SK-N-SH (cell line): Measurements from ENCODE around the gene FOXL1. TPM values are rescaled to one million over a fixed set of nuclear protein-coding genes. Genes with fewer than 3 reads are reported as not detected.
"Not testable (repeated sequence)": the region's sequence is repeated elsewhere in the genome, so short reads cannot be mapped to it uniquely, and the experiment has no call there.

Experiments used
- CTCF ChIA-PET: fragments of 300-600, 350-600 bp; formaldehyde crosslinking; extraction: SDS; loops from one replicate; lab custom pipeline; 2021; lab: Yijun Ruan, JAX
- POLR2A ChIA-PET: fragments of 350-600 bp; sonication (Branson Sonifier 250); formaldehyde crosslinking; extraction: SDS; loops from one replicate; lab custom pipeline; 2020; ENCODE audit warnings: antibody characterized with exemption, inconsistent platforms; lab: Yijun Ruan, JAX
- DNase-seq: peaks from one replicate; pipeline ENCODE4 v3.0.0; 2012
- H2AFZ ChIP-seq: fragments of 200-600 bp; sonication (generic); 2 replicates; pipeline ENCODE4 v1.8.1; 2016; ENCODE audit warnings: antibody characterized with exemption, mild to moderate bottlenecking, low read depth
- H3F3A ChIP-seq: fragments of 200-600 bp; sonication (generic); replicated peaks from 2 replicates; pipeline ENCODE3; 2016; ENCODE audit warnings: antibody characterized with exemption, mild to moderate bottlenecking; ENCODE audit not compliant: insufficient read depth
- H3K27ac ChIP-seq, 2 experiments: fragments of 200-500 bp in 1 of 2; fragments of 200-600 bp in 1 of 2; sonication (Bioruptor generic) in 1 of 2; sonication (generic), shearing (Covaris generic) in 1 of 2; 2 replicates each; pipeline versions ENCODE4 v1.5.1 to v1.6.1; 2014 to 2016; ENCODE audit warnings: low read depth in 2 of 2, inconsistent platforms in 1 of 2, low read length in 1 of 2, mild to moderate bottlenecking in 1 of 2, mixed read lengths in 1 of 2
- H3K27me3 ChIP-seq: fragments of 200-600 bp; sonication (generic), shearing (Covaris generic); 2 replicates; pipeline ENCODE4 v1.6.1; 2016; ENCODE audit warnings: mixed run types; ENCODE audit not compliant: insufficient read depth
- H3K36me3 ChIP-seq, 2 experiments: fragments of 200-500 bp in 1 of 2; fragments of 200-600 bp in 1 of 2; sonication (Bioruptor generic) in 1 of 2; sonication (generic) in 1 of 2; replicated peaks in 1 of 2; 2 replicates each; pipeline versions ENCODE3 to v1.5.1; 2014 to 2016; ENCODE audit warnings: low read length in 1 of 2, mild to moderate bottlenecking in 1 of 2; ENCODE audit not compliant: insufficient read depth in 2 of 2, control insufficient read depth in 1 of 2
- H3K4me1 ChIP-seq, 2 experiments: fragments of 200-500 bp in 1 of 2; fragments of 200-600 bp in 1 of 2; sonication (Bioruptor generic) in 1 of 2; sonication (generic), shearing (Covaris generic) in 1 of 2; 2 replicates each; pipeline versions ENCODE4 v1.5.1 to v1.6.1; 2014 to 2016; ENCODE audit warnings: low read depth in 1 of 2, low read length in 1 of 2, mixed run types in 1 of 2; ENCODE audit not compliant: insufficient read depth in 2 of 2, control insufficient read depth in 1 of 2
- H3K4me2 ChIP-seq: fragments of 200-600 bp; sonication (generic), shearing (Covaris generic); 2 replicates; pipeline ENCODE4 v1.6.1; 2017; ENCODE audit warnings: mixed run types
- H3K4me3 ChIP-seq, 2 experiments: fragments of 200-500 bp in 1 of 2; fragments of 200-600 bp in 1 of 2; sonication (Bioruptor generic) in 1 of 2; sonication (generic), shearing (Covaris generic) in 1 of 2; 2 replicates each; pipeline versions ENCODE4 v1.5.1 to v1.8.1; 2014 to 2016; ENCODE audit warnings: low read depth in 2 of 2, inconsistent platforms in 1 of 2, low read length in 1 of 2, mild to moderate bottlenecking in 1 of 2, mixed read lengths in 1 of 2, moderate library complexity in 1 of 2
- H3K79me2 ChIP-seq: fragments of 200-600 bp; sonication (generic); 2 replicates; pipeline ENCODE4 v1.8.1; 2017; ENCODE audit warnings: mild to moderate bottlenecking; ENCODE audit not compliant: insufficient read depth
- H3K9ac ChIP-seq: fragments of 200-600 bp; sonication (generic); 2 replicates; pipeline ENCODE4 v1.6.1; 2017; ENCODE audit warnings: mixed run types
- H3K9me2 ChIP-seq: fragments of 200-600 bp; sonication (generic); 2 replicates; pipeline ENCODE4 v1.6.1; 2017; ENCODE audit warnings: mixed run types
- H3K9me3 ChIP-seq: fragments of 200-600 bp; sonication (generic); 2 replicates; pipeline ENCODE4 v1.6.1; 2017; ENCODE audit warnings: mixed run types, mild to moderate bottlenecking, moderate library complexity
- H4K20me1 ChIP-seq: fragments of 200-600 bp; sonication (generic); 2 replicates; pipeline ENCODE4 v1.6.1; 2017; ENCODE audit warnings: mild to moderate bottlenecking, mixed run types; ENCODE audit not compliant: insufficient read depth
- ELF1 ChIP-seq: IDR thresholded peaks from 2 replicates; pipeline ENCODE4 v1.4.0; 2012
- EP300 ChIP-seq, 2 experiments: IDR thresholded peaks; 2 replicates each; pipeline versions ENCODE4 v1.4.0 to v1.6.1; 2012; ENCODE audit warnings: borderline replicate concordance in 1 of 2, low read depth in 1 of 2, low read length in 1 of 2
- FOSL2 ChIP-seq: IDR thresholded peaks from 2 replicates; pipeline ENCODE4 v1.4.0; 2012; ENCODE audit warnings: low read depth, mild to moderate bottlenecking, moderate library complexity, borderline replicate concordance
- FOXM1 ChIP-seq: IDR thresholded peaks from 2 replicates; pipeline ENCODE4 v1.4.0; 2012; ENCODE audit warnings: low read depth, mild to moderate bottlenecking
- JUND ChIP-seq: IDR thresholded peaks from 2 replicates; pipeline ENCODE4 v1.4.0; 2012
- MXI1 ChIP-seq: IDR thresholded peaks from 2 replicates; pipeline ENCODE4 v1.6.1; 2012; ENCODE audit warnings: mild to moderate bottlenecking, low read depth, low read length, improper control_type of control experiment
- NFIC ChIP-seq: IDR thresholded peaks from 2 replicates; pipeline ENCODE4 v1.4.0; 2012; ENCODE audit warnings: borderline replicate concordance
- ZBTB33 ChIP-seq: IDR thresholded peaks from 2 replicates; pipeline ENCODE4 v1.4.0; 2012; ENCODE audit warnings: low read depth, borderline replicate concordance
- WGBS: methylation state at CpG from one replicate; pipeline ENCODE4 v1.1.6; 2017; ENCODE audit warnings: low lambda C conversion rate; 5-methylcytosine and 5-hydroxymethylcytosine counted together
- polyA plus RNA-seq, 3 experiments: library from polyadenylated mRNA; depleted of rRNA; stranded (reverse); fragments of >200 nt; gene quantifications; 2 replicates each; pipeline ENCODE4 v1.2.3, GENCODE V29; 2012

FOXL1 gene
- polyA plus RNA-seq, 1 of the 3 experiments (the other 2 are of a cell fraction): 2.5 TPM

GRCh38 chr16:86587487-86587886 is 9.1 kb downstream of the FOXL1 start:
- H4K20me1 ChIP-seq: no peaks in the 10 kb centered on the region
- H3K4me1 ChIP-seq: peaks cover 0 to 40% of the 10 kb centered on the region in 2 experiments; a peak in 2 of 4 replicates
- H3K36me3 ChIP-seq: no peaks in the 10 kb centered on the region
- no peak overlapping the region for H3K9ac ChIP-seq
- no peak overlapping the region for H2AFZ ChIP-seq
- H3K4me2 ChIP-seq: no peak overlapping the region
- no peaks in the 10 kb centered on the region for H3K9me2 ChIP-seq
- no peak overlapping the region for H3K4me3 ChIP-seq
- H3F3A ChIP-seq: peaks cover 41% of the 10 kb centered on the region
- no peak overlapping the region; a peak in 1 of 4 replicates for H3K27ac ChIP-seq
- whole genome bisulfite sequencing: 56% methylated on average over 3 of the region's 3 CpGs
- H3K9me3 ChIP-seq: no peaks in the 10 kb centered on the region
- H3K79me2 ChIP-seq: peaks cover 17% of the 10 kb centered on the region
- POLR2A ChIA-PET: no interaction called here
- H3K27me3 ChIP-seq: no peaks in the 10 kb centered on the region
- TF ChIP-seq MXI1: no peak
- no peak for TF ChIP-seq ELF1
- TF ChIP-seq ZBTB33: no peak
- no peak for TF ChIP-seq EP300 (IDR thresholded peaks at IDR 0.05; ENCODE audit: borderline replicate concordance in 1 of 2, low read depth in 1 of 2, low read length in 1 of 2)
- no peak for TF ChIP-seq JUND
- no peak for TF ChIP-seq FOXM1
- TF ChIP-seq, all 33 proteins: peak for 0
- DNase-seq: no peak
- CTCF ChIA-PET: no interaction called here

- H4K20me1 ChIP-seq, H3K4me2 ChIP-seq, H3K4me3 ChIP-seq, H2AFZ ChIP-seq, H3K27ac ChIP-seq, H3K9me2 ChIP-seq, POLR2A ChIA-PET, H3K9ac ChIP-seq, CTCF ChIA-PET, H3K9me3 ChIP-seq, DNase-seq, H3K27me3 ChIP-seq, H3K36me3 ChIP-seq: not testable (repeated sequence)
- Histone ChIP-seq H3F3A (peaks cover 39% of the 10 kb centered on the region), H3K79me2 (peaks cover 14% of the 10 kb centered on the region; the same call in 1 of the 2 replicates), H3K4me1 (peaks cover 0 to 40% of the 10 kb centered on the region in 2 experiments; a peak in 2 of 4 replicates)
- WGBS: 34% methylated on average over 3 of the region's 3 CpGs
Measured at GRCh38 chr16:86587955-86588354, 9.6 kb downstream of the FOXL1 start.

DNA sequence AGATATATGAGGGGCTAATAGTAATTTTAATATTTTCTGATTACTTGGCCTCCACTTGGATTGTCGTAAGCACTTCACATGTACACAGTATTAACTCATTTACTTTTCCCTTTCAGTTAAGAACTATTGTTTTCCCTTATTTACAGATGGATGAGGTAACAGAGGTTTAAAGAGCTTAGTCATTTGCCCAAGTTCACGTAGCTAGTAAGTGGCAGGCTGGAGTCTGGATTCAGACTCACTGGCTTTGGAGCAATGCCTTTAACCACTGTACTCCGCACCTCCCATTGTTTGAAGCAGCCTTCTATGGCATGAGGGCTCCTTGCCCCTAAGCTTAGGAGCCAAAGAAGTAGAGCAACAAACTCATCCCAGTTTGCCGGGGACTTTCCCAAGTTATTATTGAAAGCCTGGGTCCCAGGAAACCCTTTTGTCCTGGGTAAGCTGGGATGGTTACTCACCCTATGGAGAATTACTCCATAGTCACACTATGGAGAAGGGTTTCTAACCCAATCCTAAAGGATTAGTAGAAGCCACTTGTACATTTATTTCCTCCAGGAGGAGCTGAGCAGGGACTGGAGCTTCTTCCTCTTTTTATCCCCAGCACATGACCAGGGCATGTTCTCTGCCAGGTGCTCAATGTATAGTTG is 12.3 kb downstream of the FOXL1 start:
- Histone ChIP-seq H3K9ac (peak overlapping the region; percentile 45), H3K79me2 (peaks cover 2% of the 10 kb centered on the region; the same call in 1 of the 2 replicates), H3K27ac (peak overlapping the region in 1 of 2 experiments; percentile 70; a peak in 2 of 4 replicates), H2AFZ (no peak overlapping the region), H3K4me3 (no peak overlapping the region), H3F3A (peaks cover 26% of the 10 kb centered on the region), H4K20me1 (no peaks in the 10 kb centered on the region), H3K4me2 (peak overlapping the region; percentile 39; the same call in 1 of the 2 replicates), H3K36me3 (no peaks in the 10 kb centered on the region), H3K9me3 (no peaks in the 10 kb centered on the region), H3K27me3 (no peaks in the 10 kb centered on the region), H3K9me2 (no peaks in the 10 kb centered on the region), H3K4me1 (peaks cover 0 to 37% of the 10 kb centered on the region in 2 experiments; a peak in 2 of 4 replicates)
- ChIA-PET POLR2A (no interaction called here), CTCF (no interaction called here)
- WGBS: 15% methylated on average over 4 of the region's 4 CpGs
- TF ChIP-seq NFIC (no peak), FOSL2 (0 out of 2 replicates have a peak, but pooled peaks have one; percentile 33)
- DNase-seq: no peak
